Brain microvascular endothelial cell (primary cell): ENCODE measurements around the gene VCAM1.

Experiments
- DNase-seq: peaks from one replicate; pipeline ENCODE4 v3.0.0-alpha.2; 2020
- H3K27ac ChIP-seq: fragments of 250-450 bp; sonication (Bioruptor Pico); 2 replicates; pipeline ENCODE4 v1.5.1; 2020; ENCODE audit warnings: mild to moderate bottlenecking, moderate library complexity
- H3K27me3 ChIP-seq: fragments of 250-450 bp; sonication (Bioruptor Pico); replicated peaks from 2 replicates; pipeline ENCODE4 v1.5.1; 2020; ENCODE audit warnings: mild to moderate bottlenecking
- H3K36me3 ChIP-seq: fragments of 250-450 bp; sonication (Bioruptor Pico); replicated peaks from 2 replicates; pipeline ENCODE4 v1.5.1; 2020; ENCODE audit warnings: mild to moderate bottlenecking
- H3K4me3 ChIP-seq: 2 replicates; pipeline ENCODE4 v1.5.1; 2011; ENCODE audit warnings: low read depth, mild to moderate bottlenecking, control low read depth, low read length, moderate library complexity
- in situ Hi-C: cut with HindIII; loops from 2 replicates; pipeline ENCODE4 v1.10.0; 2017; ENCODE audit warnings: low sequenced_read_pairs, low pct_ligation_motif_present
- TF ChIP-seq, protein P1 (sequence below): IDR thresholded peaks from 2 replicates; pipeline ENCODE4 v1.5.1; 2011; ENCODE audit warnings: low read depth, mild to moderate bottlenecking, moderate library complexity, low read length, control low read depth, inconsistent platforms; ENCODE audit errors: missing control alignments

The VCAM1 gene

DNA sequence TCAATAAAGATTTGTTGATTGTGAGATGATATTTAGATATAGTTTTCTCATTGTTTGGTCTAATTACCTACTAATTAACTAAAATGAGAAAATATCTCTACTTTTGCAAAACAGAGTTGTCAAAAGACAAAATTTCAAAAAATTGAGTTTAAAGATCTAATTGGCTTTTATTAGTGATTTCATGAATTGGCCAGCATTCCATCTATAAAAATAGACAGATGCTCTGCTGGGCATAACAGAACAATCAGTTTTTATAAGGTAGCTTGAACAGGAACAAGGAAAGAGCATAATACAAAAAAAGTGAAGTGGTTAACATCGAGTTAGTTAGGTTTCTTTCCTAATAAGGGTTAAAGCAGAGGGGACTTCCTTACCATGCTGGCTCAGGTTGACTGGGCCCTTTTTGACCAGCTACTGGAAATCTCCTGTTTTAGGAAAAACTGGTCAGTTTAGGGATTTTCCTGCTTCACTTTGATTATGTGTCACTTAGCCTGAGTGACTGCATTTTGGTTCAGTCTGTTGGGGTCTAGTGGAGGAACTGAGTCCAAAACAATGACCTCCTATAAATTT, 63.0 kb downstream of the VCAM1 start:
- H3K36me3 ChIP-seq = no peaks in the 10 kb centered on the region
- no peaks in the 10 kb centered on the region for H3K27me3 ChIP-seq
- TF ChIP-seq, protein P1, sequence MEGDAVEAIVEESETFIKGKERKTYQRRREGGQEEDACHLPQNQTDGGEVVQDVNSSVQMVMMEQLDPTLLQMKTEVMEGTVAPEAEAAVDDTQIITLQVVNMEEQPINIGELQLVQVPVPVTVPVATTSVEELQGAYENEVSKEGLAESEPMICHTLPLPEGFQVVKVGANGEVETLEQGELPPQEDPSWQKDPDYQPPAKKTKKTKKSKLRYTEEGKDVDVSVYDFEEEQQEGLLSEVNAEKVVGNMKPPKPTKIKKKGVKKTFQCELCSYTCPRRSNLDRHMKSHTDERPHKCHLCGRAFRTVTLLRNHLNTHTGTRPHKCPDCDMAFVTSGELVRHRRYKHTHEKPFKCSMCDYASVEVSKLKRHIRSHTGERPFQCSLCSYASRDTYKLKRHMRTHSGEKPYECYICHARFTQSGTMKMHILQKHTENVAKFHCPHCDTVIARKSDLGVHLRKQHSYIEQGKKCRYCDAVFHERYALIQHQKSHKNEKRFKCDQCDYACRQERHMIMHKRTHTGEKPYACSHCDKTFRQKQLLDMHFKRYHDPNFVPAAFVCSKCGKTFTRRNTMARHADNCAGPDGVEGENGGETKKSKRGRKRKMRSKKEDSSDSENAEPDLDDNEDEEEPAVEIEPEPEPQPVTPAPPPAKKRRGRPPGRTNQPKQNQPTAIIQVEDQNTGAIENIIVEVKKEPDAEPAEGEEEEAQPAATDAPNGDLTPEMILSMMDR = no peak
- H3K27ac ChIP-seq = no peak overlapping the region
- in situ Hi-C loops = no loop called here
- DNase-seq = no peak
- no peak overlapping the region for H3K4me3 ChIP-seq

DNA sequence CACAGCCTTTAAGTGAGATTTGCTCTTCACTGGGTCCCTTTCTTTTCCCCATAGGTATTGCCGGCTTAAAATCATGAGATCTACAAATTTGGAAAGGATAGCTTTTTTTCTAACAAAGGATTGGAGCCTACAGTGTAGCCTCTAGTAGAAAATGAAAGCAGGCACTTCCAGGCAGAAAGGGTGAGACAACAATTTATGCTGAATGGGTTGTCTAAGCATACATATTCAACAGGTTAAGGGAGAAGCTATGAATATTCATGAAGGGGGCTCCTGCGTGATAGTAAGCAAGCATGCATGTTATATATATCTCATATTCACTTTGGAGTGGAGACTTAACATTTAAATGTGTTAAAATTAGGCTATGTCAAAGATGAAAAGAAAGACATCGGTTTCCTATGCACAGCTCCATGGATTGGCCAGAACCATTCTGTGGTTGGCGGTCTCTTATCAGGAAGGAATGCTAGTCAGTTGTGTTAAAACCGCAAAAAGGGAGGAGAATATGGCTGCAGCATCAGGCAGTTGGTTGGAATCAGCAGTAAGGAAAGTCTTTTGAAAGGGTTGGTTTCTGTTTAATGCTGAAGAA, 66.0 kb downstream of the VCAM1 start:
- no peak overlapping the region for H3K4me3 ChIP-seq
- peak; percentile 40 for DNase-seq
- in situ Hi-C loops = no loop called here
- no peaks in the 10 kb centered on the region for H3K27me3 ChIP-seq
- no peak overlapping the region for H3K27ac ChIP-seq
- TF ChIP-seq, protein P1 = no peak
- H3K36me3 ChIP-seq = no peaks in the 10 kb centered on the region

DNA sequence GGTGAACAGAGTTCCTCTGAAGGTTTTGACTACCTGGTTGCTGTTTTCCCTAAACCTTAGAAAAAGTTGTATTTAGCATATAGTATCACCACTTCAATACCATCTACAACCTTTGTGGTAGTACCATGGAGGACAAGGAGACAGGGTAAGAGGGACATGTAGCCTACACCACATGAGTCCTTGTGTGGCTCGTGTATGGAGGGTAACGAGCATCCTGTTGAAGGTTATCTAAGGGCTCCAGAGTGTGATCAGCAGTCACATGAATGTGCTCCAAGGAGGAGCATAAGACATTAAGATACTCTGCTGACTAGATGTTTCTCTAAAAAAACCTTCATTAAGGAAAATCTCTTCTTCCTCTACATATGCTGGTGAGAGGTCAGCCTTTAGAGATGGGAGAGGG, 67.3 kb downstream of the VCAM1 start:
- H3K27ac ChIP-seq = no peak overlapping the region
- no peak for DNase-seq
- in situ Hi-C loops = no loop called here
- H3K36me3 ChIP-seq = no peaks in the 10 kb centered on the region
- no peaks in the 10 kb centered on the region for H3K27me3 ChIP-seq
- H3K4me3 ChIP-seq = no peak overlapping the region
- TF ChIP-seq, protein P1 = no peak
